Nephron progenitor cell (in vitro differentiated cells): ENCODE data around the gene SPRED1.

ENCODE experiments used
- DNase-seq: peaks from one replicate; pipeline ENCODE4 v3.0.0; 2021
- H3K27ac Mint-ChIP-seq: 2 replicates; pipeline ENCODE4 v1.8.0; 2021; ENCODE audit warnings: mild to moderate bottlenecking, moderate library complexity, mixed read lengths
- H3K27me3 Mint-ChIP-seq: 2 replicates; pipeline ENCODE4 v1.8.0; 2021; ENCODE audit warnings: mild to moderate bottlenecking, low read depth, mixed read lengths; ENCODE audit not compliant: poor library complexity
- H3K36me3 Mint-ChIP-seq: 2 replicates; pipeline ENCODE4 v1.8.0; 2021; ENCODE audit warnings: low read depth, mixed read lengths
- H3K4me1 Mint-ChIP-seq: 2 replicates; pipeline ENCODE4 v1.8.0; 2021; ENCODE audit warnings: mixed read lengths
- H3K4me3 Mint-ChIP-seq: 2 replicates; pipeline ENCODE4 v1.8.0; 2021; ENCODE audit warnings: mild to moderate bottlenecking, moderate library complexity, mixed read lengths
- H3K9me3 Mint-ChIP-seq: 2 replicates; pipeline ENCODE4 v1.8.0; 2021; ENCODE audit warnings: mild to moderate bottlenecking, moderate library complexity, mixed read lengths
- TF ChIP-seq, protein P1 (sequence below): fragments of 200-600 bp; sonication (generic); IDR thresholded peaks from 2 replicates; pipeline ENCODE4 v1.5.0; 2021; ENCODE audit warnings: antibody characterized with exemption

The SPRED1 gene

DNA sequence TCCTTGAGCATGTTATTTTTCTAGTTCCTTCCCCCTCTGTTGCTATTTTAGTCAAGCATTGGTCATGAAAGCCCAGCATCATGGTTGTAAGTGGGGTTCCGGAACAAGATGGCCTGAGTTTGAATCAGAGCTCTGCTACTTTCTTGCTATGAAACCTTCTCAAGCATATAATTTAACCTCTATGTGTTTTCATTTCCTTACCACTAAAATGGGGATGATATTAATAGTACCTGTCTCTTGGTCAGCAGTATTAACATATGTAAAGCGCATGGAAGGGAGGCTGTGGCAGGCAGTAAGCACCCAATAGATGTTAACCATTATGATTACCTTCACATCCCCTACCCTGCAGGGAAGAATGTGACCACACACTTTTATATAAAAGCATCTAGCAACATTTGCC, 14.3 kb upstream of the SPRED1 start:
- no peaks in the 10 kb centered on the region for H3K27me3 Mint-ChIP-seq
- H3K4me3 Mint-ChIP-seq, result no peak overlapping the region
- TF ChIP-seq, protein P1, sequence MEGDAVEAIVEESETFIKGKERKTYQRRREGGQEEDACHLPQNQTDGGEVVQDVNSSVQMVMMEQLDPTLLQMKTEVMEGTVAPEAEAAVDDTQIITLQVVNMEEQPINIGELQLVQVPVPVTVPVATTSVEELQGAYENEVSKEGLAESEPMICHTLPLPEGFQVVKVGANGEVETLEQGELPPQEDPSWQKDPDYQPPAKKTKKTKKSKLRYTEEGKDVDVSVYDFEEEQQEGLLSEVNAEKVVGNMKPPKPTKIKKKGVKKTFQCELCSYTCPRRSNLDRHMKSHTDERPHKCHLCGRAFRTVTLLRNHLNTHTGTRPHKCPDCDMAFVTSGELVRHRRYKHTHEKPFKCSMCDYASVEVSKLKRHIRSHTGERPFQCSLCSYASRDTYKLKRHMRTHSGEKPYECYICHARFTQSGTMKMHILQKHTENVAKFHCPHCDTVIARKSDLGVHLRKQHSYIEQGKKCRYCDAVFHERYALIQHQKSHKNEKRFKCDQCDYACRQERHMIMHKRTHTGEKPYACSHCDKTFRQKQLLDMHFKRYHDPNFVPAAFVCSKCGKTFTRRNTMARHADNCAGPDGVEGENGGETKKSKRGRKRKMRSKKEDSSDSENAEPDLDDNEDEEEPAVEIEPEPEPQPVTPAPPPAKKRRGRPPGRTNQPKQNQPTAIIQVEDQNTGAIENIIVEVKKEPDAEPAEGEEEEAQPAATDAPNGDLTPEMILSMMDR, result no peak
- no peaks in the 10 kb centered on the region for H3K9me3 Mint-ChIP-seq
- H3K27ac Mint-ChIP-seq, result no peak overlapping the region
- no peaks in the 10 kb centered on the region for H3K36me3 Mint-ChIP-seq
- no peak for DNase-seq
- peaks cover 5% of the 10 kb centered on the region for H3K4me1 Mint-ChIP-seq

DNA sequence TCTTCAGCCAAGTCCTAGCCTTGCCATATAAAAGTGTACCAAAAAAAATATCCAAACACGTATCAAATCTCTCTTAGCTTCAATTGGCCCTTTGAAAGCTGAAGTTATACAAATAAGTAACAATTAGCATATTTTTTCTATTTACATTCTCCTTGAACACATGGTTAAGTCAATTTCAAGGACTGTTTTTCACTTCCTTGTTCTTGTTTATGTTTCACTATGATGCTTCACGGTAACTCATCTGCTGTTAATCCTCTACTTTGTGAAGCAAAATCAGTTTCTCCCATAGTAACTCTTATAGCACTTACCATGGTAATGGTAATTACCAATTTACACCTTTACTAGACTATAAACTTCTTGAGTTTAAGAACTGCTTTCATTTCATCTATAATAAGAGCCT, 10.6 kb upstream of the SPRED1 start:
- TF ChIP-seq, protein P1, result no peak
- Mint-ChIP-seq H3K27me3 (no peaks in the 10 kb centered on the region), H3K9me3 (no peaks in the 10 kb centered on the region), H3K4me3 (no peak overlapping the region), H3K4me1 (peaks cover 12% of the 10 kb centered on the region), H3K27ac (no peak overlapping the region), H3K36me3 (no peaks in the 10 kb centered on the region)
- DNase-seq, result no peak

DNA sequence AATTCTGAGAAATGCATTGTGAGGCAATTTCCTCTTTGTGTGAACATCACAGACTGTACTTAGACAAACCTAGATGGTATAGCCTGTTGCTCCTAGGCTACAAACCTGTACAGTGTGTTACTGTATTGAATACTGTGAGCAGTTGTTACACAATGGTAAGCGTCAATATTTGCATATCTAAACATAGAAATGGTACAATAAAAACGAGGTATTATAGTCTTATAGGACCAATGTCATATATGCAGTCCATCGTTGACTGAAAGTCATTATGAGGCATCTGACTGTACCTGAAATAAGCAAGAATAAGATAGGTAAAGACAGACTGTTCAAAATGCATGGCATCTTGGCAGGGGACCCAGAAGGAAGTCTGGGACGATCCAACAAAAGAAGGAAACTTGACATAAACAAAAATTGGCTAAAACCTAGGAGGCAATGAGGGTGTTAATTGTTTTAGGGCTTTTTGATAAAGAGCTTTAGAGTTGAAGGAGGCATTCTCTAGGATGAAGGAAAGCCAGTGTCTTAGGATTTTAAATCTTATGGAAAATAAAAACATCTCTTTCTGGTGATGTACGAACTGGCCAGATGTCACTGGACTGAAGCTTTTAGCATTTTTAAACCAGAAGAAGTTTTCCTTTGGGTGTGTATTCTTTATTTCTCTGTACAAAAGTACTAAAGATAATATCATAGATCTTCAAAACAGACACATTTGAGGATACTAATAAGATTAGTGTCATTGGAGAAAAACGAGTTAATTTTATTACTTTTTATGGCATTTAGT, 9.2 kb upstream of the SPRED1 start:
- Mint-ChIP-seq H3K9me3 (no peaks in the 10 kb centered on the region), H3K4me1 (peaks cover 12% of the 10 kb centered on the region), H3K4me3 (no peak overlapping the region), H3K36me3 (no peaks in the 10 kb centered on the region), H3K27ac (no peak overlapping the region), H3K27me3 (no peaks in the 10 kb centered on the region)
- TF ChIP-seq, protein P1, result no peak
- no peak for DNase-seq

DNA sequence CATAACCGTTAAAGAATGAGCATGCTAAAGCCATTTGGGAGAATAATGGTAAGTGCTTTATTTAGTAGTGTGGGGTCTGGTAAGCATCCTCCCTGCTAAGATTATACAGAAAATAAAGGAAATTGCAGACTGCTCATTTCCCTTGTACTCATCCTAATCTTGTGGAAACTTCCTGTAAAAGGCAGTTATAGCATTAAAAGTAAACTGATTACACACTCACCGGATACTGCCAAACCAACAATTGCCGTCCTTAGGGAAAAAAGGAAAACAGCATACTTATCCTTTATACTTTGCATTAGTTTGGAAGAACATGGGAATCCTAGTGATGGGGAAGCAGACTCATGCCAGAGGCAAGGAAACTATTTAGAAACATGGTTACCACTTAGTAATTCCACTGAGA, 5.3 kb upstream of the SPRED1 start:
- TF ChIP-seq, protein P1, result no peak
- peaks cover 3% of the 10 kb centered on the region for H3K27me3 Mint-ChIP-seq
- no peaks in the 10 kb centered on the region for H3K36me3 Mint-ChIP-seq
- no peak overlapping the region for H3K4me3 Mint-ChIP-seq
- H3K27ac Mint-ChIP-seq, result no peak overlapping the region
- DNase-seq, result no peak
- H3K9me3 Mint-ChIP-seq, result no peaks in the 10 kb centered on the region
- H3K4me1 Mint-ChIP-seq, result peaks cover 31% of the 10 kb centered on the region

DNA sequence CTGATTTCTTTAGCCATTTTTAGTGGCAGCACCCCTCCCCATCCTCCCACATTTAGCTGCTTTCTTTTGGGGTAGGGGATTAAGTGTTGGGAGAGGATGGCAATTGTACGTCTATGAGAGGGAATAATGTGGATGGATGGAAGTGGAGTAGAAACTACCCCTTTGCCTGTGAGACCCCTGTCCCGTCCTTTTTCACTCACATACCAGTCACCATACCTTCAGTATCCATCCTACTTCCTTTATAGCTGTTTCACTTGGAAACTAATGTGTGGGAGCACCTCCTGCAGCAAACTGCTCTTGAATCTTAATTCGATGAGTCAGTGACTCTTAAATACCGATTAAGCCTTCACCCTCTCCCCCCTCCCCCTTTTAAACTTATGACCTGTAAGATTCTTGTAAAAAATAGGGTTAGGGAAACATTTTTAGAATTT, 730 bp downstream of the SPRED1 start:
- Mint-ChIP-seq H3K4me1 (peaks cover 56% of the 10 kb centered on the region), H3K27ac (peak overlapping the region; percentile 97), H3K36me3 (no peaks in the 10 kb centered on the region), H3K4me3 (peak overlapping the region; percentile 98), H3K9me3 (no peaks in the 10 kb centered on the region), H3K27me3 (peaks cover 3% of the 10 kb centered on the region)
- no peak for DNase-seq
- TF ChIP-seq, protein P1, result no peak
